GM18909 (cell line): ENCODE results near the gene UGT1A7.

Experiments
- ATAC-seq: cut with Tn5 transposase; IDR thresholded peaks from one replicate; pipeline ENCODE4 v1.9.1; 2021; ENCODE audit warnings: mild to moderate bottlenecking; ENCODE audit not compliant: unreplicated experiment, poor library complexity

UGT1A7 gene

DNA sequence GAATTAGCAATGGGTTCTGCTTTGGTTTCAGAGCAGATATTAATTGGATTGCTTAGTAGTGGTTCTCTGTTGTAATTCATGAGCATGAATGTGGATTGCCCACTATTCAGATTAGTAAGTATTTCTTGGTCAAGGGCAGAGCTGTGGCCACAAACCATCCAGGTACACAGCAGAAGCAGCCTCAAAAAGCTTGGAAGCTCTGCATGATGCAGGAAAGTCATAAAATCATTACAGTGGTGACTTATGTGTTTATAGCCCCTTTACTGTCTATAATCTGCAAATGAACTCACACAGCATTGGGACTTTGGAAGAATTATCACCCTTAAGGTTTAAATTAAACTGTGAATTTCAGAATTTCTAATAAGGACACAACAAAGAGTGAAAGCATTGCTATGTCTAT lies 76.4 kb downstream of the UGT1A7 start:
- no peak for ATAC-seq

DNA sequence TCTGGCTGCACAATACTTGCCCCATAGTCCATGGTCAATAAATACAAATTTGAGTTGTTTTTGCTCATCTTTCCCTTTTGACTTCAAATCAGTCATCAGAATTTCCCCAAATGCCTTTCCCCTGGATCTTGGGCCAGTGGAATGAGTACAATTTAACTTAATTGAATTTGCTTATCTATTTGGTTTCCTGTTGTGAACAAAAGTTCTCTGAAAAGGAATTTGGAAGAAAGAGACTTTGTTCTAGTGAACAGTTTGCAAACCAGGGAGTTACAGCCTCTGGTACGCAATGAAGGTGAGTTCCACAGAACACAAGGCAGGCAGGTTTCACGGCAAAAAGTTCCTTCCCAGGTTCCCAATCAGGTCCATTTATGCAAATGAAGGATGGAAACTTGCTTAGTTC lies 77.1 kb downstream of the UGT1A7 start:
- ATAC-seq, result no peak

DNA sequence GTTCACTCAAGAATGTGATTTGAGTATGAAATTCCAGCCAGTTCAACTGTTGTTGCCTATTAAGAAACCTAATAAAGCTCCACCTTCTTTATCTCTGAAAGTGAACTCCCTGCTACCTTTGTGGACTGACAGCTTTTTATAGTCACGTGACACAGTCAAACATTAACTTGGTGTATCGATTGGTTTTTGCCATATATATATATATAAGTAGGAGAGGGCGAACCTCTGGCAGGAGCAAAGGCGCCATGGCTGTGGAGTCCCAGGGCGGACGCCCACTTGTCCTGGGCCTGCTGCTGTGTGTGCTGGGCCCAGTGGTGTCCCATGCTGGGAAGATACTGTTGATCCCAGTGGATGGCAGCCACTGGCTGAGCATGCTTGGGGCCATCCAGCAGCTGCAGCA lies 78.3 kb downstream of the UGT1A7 start, which contains the start of gene UGT1A1:
UGT1A1 (plus strand) TSS at position 228 of the 400 bp plus-strand sequence; CDS start at position 246, 18 bp downstream.
- ATAC-seq, result no peak

DNA sequence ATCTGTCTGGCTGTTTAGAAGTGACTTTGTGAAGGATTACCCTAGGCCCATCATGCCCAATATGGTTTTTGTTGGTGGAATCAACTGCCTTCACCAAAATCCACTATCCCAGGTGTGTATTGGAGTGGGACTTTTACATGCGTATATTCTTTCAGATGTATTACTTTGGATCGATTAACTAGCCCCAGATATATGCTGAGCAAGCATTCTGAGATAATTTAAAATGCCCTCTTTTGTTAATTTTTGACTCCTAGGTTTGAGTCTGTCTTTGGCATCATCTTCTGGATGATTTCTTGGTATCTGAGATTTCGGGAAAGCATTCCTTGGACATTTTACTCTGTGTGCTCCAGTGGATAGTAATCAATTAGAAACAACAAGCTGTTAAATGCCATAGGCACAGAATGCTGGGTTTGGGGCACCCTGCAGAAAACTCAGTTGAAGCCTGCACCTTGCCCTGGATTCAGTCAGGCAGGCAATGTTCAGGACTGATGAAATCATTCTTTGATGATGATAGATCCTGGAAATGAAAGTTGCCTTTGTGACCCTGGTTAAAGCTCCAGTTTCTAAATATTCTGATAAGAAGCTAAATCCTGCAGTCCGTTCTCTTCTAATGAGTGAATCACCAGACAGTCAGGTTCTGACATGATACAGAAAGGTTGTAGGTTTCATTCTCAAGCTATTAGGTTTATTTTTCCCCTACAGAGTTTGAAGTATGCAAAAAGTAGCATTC lies 79.5 kb downstream of the UGT1A7 start:
- ATAC-seq, result no peak

DNA sequence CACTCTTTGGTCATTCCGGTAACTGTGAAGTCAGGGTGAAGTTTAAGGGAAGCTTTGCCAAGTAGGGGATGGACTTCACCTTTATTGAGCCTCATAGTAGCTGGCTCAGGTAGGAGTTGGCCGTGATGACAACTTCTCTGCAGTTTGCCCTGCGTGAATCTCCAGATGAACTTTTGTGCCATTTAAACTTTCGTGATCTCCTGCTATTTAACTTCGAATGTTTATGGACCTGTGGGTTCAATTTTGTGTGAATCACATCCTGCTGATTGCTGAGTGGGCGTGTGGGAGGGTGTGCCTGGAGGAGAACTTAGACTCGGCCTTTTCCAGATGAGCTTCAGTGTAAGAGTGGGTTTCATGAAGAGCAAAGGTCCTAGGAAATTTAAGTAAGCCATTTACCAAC lies 82.6 kb downstream of the UGT1A7 start:
- ATAC-seq, result no peak

DNA sequence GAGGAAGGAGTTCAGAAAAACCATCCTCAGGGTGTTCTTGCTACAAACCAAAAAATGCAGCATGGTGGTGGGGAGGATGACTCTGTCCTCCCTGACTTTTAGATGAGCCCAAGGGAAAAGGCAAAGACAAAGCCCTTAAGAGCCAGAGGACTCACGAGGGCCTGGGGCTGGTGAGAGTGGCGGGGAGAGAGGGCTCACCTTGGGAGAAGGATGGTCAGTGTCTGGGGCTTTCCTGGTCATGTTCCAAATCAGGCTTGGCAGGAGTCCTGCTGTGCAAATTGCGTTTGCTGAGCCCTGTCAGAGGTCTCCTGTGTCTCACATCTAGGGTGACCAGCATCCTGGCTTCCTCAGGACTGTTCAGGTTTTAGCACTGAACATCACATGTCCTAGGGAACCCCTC lies 83.1 kb downstream of the UGT1A7 start:
- ATAC-seq, result no peak

DNA sequence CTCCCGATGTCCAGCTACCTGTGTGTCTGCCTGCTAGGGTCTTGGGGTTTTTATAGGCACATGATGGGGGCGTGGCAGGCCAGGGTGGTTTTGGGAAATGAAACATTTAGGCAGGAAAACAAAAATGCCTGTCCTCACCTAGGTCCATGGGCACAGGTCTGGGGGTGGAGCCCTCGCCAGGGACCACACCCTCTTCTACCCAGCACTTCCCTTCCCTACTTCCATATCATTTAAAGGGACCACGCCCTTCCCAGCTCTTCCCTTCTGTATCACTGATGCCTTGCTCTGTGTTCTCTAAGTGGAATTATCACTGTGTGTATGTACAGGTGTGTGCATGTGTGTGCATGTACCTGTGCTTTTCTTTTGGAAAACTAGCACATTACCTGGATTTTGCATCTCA lies 84.7 kb downstream of the UGT1A7 start:
- no peak for ATAC-seq

DNA sequence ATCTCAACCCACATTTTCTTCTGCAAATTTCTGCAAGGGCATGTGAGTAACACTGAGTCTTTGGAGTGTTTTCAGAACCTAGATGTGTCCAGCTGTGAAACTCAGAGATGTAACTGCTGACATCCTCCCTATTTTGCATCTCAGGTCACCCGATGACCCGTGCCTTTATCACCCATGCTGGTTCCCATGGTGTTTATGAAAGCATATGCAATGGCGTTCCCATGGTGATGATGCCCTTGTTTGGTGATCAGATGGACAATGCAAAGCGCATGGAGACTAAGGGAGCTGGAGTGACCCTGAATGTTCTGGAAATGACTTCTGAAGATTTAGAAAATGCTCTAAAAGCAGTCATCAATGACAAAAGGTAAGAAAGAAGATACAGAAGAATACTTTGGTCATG lies 86.4 kb downstream of the UGT1A7 start:
- no peak for ATAC-seq

DNA sequence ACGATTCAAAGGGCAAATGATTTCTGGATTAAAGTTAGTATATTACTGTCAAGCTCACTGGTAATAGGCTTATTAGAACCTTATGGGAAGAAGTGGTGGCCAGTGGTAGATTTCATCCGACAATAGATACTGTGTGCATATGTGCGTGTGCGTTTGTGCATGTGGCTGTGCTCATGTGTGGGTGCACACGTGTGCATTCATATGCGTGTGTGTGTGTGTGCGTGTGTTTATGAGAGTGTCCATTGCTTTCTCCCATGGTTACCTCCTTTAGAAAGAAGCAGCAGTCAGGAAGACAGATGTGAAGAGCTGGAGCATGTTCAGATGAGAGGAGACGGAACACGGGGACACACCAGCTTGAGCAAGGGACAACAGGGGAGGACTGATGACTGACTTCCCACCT lies 87.6 kb downstream of the UGT1A7 start:
- ATAC-seq, result no peak

DNA sequence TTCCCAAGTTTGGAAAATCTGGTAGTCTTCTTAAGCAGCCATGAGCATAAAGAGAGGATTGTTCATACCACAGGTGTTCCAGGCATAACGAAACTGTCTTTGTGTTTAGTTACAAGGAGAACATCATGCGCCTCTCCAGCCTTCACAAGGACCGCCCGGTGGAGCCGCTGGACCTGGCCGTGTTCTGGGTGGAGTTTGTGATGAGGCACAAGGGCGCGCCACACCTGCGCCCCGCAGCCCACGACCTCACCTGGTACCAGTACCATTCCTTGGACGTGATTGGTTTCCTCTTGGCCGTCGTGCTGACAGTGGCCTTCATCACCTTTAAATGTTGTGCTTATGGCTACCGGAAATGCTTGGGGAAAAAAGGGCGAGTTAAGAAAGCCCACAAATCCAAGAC lies 90.5 kb downstream of the UGT1A7 start:
- ATAC-seq, result no peak

DNA sequence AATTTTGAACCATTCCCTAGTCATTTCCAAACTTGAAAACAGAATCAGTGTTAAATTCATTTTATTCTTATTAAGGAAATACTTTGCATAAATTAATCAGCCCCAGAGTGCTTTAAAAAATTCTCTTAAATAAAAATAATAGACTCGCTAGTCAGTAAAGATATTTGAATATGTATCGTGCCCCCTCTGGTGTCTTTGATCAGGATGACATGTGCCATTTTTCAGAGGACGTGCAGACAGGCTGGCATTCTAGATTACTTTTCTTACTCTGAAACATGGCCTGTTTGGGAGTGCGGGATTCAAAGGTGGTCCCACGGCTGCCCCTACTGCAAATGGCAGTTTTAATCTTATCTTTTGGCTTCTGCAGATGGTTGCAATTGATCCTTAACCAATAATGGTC lies 90.9 kb downstream of the UGT1A7 start:
- ATAC-seq, result no peak

DNA sequence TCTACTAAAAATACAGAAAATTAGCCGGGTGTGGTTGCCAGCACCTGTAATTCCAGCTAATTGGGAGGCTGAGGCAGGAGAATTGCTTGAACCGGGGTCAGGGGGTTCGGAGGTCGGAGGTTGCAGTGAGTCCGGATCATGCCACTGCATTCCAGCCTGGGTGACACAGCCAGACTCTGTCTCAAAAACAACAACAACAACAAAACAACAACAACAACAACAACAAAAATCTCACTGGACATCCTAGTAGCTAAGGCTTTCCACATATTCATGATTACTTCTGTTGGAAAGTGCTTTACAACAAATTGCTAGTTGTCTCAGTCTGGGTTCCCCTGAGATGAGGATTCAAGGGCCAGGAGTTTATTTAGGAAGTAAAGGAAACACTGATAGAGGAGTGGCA lies 92.2 kb downstream of the UGT1A7 start:
- ATAC-seq, result no peak

DNA sequence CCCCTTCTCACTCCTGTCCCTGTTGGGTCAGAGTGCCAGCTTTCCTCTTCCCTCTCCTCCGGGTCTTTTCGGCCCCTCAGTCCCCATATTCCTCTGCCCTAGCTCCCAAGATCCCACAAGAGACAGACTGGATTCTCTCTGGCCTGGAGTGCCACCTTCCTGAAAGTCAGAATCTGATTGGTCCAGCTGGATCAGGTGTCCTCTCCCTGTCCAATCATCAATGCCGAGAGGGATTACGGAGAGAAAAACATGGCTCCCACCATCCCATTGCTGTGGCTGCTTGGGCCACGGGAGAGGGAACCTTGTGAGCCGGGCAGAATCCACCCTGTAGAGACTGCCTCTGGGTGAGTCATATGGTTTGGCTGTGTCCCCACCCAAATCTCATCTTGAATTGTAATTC lies 93.7 kb downstream of the UGT1A7 start:
- ATAC-seq, result no peak

DNA sequence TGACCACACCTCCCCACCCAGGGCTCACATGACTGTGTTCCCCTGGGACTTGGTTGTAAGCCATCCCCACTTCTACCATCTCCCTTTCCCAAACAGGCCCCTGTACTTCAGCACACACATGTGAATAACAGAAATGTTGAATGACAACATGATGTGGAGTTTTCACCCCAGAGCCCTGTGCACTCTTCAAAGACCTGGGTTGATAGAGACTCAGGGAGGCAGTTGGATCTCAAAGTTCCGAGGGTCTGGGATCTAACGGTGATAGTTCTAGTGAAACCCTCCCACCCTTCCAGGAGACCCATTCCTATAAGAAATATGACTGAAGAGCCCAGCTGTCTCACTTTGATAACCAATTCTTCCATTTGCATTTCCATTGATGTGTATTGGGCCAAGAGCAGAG lies 96.3 kb downstream of the UGT1A7 start, which contains the start of gene MROH2A:
MROH2A (plus strand) TSS at position 301 of the 400 bp plus-strand sequence. CDS start 1,029 bp downstream, outside the sequence.
- ATAC-seq, result no peak

DNA sequence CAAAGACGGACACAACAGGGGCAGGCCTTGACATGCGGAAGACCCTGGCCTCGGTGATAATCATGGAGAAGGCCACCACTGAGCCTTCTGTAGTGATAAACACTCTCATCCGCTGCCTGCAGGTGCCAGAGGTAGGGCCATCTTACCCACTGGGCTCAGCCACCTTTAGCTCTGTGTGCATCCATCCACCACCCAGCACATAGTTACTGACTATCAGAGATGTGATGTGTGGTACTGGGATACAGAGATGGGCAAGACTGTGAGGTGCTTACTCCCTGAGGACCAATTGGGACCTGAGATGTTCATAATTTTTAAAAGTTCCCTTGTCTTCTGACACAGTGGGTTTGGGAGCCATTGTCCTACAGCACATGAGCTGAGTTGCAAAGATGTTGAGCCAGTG lies 98.0 kb downstream of the UGT1A7 start:
- ATAC-seq, result no peak

DNA sequence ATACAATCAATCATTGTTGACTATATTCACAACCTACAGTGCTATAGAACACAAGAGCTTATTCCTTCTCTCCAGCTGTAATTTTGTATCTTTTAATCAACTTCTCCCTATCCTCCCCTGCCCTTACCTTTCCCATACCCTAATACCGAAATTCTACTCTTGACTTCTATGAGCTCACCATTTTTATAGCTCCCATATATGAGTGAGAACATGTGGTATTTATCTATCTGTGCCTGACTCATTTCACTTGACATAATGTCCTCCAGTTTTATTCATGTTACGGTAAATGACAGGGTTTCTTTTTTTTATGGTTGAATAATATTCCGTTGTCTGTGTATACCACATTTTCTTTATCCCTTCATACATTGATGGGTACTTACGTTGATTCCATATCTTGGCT lies 99.1 kb downstream of the UGT1A7 start:
- no peak for ATAC-seq

DNA sequence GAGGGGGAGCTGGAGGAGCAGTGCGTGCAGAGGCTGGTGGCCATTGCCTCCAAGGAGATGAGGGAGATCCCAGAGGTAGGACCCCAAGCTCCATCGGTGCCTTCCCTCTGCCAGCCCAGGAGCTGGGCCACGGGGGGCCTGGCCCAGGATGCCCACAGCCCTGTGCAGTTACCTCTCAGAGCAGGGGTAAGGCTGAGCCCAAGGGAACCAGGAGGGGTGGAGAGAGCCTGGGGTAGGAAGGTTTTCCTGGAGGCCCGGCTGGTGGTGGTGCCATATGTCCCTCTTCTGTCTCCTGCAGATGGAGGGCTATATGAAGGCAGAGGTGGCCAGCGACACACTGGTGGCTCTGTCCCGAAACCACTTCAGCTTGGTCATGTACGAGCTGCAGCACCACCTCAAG lies 107.9 kb downstream of the UGT1A7 start:
- ATAC-seq, result no peak

DNA sequence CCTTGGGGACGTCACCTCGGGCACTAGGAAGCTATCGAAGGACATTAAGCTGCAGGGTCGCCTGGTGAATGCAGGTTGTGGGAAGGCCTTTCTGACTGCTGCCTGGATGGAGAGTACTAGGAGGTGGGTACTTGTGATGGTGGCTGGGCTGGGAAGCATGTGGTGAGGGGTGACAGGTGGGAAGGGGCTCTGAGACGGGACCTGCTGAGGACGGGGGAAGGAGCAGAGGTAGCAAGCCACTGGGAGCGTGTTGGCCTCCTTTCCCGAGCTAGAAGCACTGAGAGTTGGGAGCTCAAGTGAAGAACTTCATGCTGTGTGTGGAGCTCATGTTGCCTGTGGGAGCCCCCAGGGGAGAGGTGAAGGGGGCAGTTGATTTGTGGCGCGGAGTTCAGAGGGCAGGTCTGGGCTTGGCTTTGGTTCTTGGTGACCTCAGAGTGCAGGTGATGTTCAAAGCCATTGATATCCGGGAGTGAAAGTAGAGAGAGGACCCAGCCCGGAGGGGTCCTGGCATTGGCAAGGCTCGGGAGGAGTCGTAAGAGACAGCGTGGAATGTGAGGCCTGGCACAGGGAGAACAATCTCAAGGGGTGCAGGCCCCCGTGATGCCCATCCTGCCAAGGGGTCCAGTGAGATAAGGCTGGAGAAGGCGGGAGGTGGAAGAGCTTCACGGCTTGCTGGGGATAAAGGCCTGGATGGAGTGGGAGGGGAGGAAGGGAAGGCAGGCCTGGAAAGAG lies 109.6 kb downstream of the UGT1A7 start:
- ATAC-seq, result no peak

DNA sequence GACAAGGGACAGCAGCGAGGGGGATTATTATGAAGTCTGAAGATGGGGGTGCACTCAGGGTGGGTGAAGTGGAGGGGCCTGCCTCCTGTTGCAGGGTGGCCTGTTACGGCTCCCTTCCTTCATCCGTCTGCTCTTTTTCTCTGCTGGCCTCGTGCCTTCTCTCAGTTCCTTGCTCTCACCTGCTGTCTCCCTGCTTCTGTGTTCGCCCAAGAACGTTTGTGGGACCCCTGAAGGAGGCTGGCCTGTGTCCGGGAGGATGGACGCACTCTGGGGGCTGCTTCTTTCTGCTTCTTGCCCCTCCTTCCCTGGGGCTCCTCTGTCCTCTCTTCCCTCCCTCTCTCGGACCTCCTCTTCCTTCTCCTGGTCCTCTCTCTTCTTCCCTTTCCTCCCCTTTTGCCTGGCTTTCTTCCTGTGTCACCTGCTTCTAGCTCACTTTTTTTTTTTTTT lies 110.2 kb downstream of the UGT1A7 start:
- ATAC-seq, result no peak

DNA sequence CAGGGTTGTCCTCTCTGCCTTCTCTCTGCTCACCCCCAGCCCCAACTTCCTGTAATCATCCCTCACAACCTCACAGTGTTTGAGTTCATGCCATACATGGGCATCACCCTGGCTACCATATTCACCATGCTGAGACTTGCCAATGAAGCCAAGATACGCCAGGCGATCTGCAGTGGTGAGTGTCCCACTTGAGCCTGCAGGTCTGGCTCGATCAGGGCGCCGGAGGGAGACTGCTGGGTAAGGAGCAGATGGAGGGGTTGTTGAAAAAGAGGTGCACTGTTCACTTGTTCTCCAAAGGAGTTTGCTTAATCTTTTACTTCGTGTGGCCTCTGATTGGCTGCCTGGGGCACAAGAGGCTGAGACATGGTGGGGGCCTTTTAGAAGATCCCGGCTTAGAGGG lies 111.0 kb downstream of the UGT1A7 start:
- ATAC-seq, result no peak

DNA sequence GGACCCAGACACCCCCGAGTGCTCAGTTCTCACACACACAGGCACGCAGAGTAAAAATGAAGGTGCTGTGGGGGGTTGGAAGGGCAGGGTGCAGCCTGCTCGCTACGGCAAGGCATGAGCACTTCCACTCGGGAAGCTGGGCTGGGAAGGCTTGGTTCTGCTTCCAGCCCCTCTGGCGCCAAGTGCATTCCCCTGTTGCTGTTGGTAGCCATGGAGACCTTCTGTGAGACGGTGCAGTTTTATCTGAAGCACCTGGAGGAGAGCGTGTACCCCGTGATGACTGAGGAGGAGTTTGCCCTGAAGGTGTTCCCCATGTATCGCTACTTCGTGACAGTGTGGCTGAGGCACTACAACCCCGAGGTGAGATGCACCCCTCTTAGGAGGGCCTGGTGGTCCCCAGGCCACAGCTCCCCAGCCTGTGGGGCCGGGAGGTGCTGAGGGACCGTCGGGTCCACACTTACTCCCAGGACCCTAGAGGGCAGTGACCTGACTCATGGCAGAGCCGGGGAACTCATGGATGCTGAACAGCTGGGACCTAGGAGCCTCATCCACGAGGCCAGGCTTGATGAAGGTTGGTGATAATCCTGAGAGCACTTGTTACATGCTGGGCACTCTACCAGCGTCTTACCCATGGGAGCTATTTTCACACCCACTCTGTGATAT lies 111.9 kb downstream of the UGT1A7 start:
- ATAC-seq, result no peak
